ENCODE results near the gene FARP1.

DNA sequence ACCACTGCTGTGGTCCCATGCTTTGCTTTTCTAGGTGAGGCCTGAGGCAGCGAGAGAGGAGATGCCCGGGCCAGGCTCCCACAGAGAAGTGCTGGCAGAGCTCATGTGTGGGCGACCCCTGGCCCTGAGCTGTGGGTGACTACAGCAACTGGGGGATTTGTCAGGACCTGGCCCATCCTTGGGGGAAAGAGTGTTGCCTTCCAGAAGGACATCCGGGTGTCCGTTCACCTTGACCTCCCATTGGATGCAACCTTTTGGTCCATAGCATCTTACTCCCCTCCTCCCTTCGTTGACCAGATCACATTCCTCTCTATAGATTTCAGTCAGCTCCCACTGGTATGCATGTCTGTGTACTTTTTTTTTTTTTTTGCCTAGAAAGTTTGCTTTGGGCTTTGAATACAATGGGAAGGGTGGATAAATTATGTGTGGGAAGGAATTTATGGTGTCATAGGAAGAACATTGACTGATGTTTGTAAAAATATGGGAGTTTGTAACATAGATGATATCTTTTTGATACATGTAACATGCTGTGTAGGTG is 118.3 kb downstream of the FARP1 start:
- TF ChIP-seq, protein P1, sequence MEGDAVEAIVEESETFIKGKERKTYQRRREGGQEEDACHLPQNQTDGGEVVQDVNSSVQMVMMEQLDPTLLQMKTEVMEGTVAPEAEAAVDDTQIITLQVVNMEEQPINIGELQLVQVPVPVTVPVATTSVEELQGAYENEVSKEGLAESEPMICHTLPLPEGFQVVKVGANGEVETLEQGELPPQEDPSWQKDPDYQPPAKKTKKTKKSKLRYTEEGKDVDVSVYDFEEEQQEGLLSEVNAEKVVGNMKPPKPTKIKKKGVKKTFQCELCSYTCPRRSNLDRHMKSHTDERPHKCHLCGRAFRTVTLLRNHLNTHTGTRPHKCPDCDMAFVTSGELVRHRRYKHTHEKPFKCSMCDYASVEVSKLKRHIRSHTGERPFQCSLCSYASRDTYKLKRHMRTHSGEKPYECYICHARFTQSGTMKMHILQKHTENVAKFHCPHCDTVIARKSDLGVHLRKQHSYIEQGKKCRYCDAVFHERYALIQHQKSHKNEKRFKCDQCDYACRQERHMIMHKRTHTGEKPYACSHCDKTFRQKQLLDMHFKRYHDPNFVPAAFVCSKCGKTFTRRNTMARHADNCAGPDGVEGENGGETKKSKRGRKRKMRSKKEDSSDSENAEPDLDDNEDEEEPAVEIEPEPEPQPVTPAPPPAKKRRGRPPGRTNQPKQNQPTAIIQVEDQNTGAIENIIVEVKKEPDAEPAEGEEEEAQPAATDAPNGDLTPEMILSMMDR (IDR thresholded peaks at IDR 0.05; ENCODE audit: insufficient read depth, low read length, poor library complexity, severe bottlenecking) = no peak
- no peak for TF ChIP-seq EZH2phosphoT487 (conservative IDR thresholded peaks at IDR 0.05; ENCODE audit: low read length)

Measured in SU-DHL-6 (cell line).